DOHH2 (cell line): ENCODE data around the gene PPHLN1.

Experiments used
- H3F3A ChIP-seq: fragments of 200-600 bp; sonication (generic), shearing (Covaris generic); 2 replicates; pipeline ENCODE4 v1.6.0; 2016; ENCODE audit warnings: antibody characterized with exemption, mild to moderate bottlenecking; ENCODE audit not compliant: control insufficient read depth, insufficient read depth
- H3K27ac ChIP-seq: fragments of 200-600 bp; sonication (generic); 2 replicates; pipeline ENCODE4 v1.5.1; 2014; ENCODE audit warnings: low read depth, mild to moderate bottlenecking, low read length, moderate library complexity
- H3K27me3 ChIP-seq: fragments of 200-600 bp; sonication (generic); 2 replicates; pipeline ENCODE4 v1.6.1; 2014; ENCODE audit warnings: mild to moderate bottlenecking, low read length, mixed read lengths; ENCODE audit not compliant: control insufficient read depth
- H3K36me3 ChIP-seq: fragments of 200-600 bp; sonication (generic); 2 replicates; pipeline ENCODE4 v1.6.1; 2014; ENCODE audit warnings: mild to moderate bottlenecking, low read length, moderate library complexity, mixed read lengths; ENCODE audit not compliant: control insufficient read depth
- H3K4me1 ChIP-seq: fragments of 200-600 bp; sonication (generic); 2 replicates; pipeline ENCODE4 v1.6.1; 2014; ENCODE audit warnings: mild to moderate bottlenecking, low read length, mixed read lengths; ENCODE audit not compliant: control insufficient read depth
- H3K4me2 ChIP-seq: fragments of 200-600 bp; sonication (generic); 2 replicates; pipeline ENCODE4 v1.6.0; 2014; ENCODE audit warnings: mild to moderate bottlenecking, low read length, moderate library complexity
- H3K4me3 ChIP-seq: fragments of 200-600 bp; sonication (generic); 2 replicates; pipeline ENCODE4 v1.5.1; 2014; ENCODE audit warnings: mild to moderate bottlenecking, low read length, mixed read lengths
- H3K79me2 ChIP-seq: fragments of 200-600 bp; sonication (generic); 2 replicates; pipeline ENCODE4 v1.6.1; 2014; ENCODE audit warnings: mild to moderate bottlenecking, low read length, mixed read lengths; ENCODE audit not compliant: control insufficient read depth
- H3K9me2 ChIP-seq: fragments of 200-600 bp; sonication (generic); replicated peaks from 2 replicates; pipeline ENCODE4 v1.6.1; 2014; ENCODE audit warnings: mild to moderate bottlenecking, low read length, mixed read lengths; ENCODE audit not compliant: control insufficient read depth
- H3K9me3 ChIP-seq: fragments of 200-600 bp; sonication (generic); 2 replicates; pipeline ENCODE4 v1.6.1; 2014; ENCODE audit warnings: antibody characterized with exemption, low read length, mixed read lengths; ENCODE audit not compliant: control insufficient read depth, insufficient read depth
- H4K20me1 ChIP-seq: fragments of 200-600 bp; sonication (generic); 2 replicates; pipeline ENCODE4 v1.6.0; 2014; ENCODE audit warnings: low read depth, mild to moderate bottlenecking, antibody characterized with exemption, low read length, moderate library complexity; ENCODE audit not compliant: control insufficient read depth, insufficient read depth
- CTCF ChIP-seq: fragments of 200-600 bp; sonication (generic); IDR thresholded peaks from one replicate; pipeline ENCODE4 v1.5.1; 2014; ENCODE audit warnings: antibody characterized with exemption, mild to moderate bottlenecking, low read depth, low read length; ENCODE audit not compliant: poor library complexity, severe bottlenecking
- EZH2phosphoT487 ChIP-seq: fragments of 200-600 bp; sonication (generic); IDR thresholded peaks from 2 replicates; pipeline ENCODE4 v1.6.1; 2017; ENCODE audit warnings: borderline replicate concordance, mild to moderate bottlenecking, antibody characterized with exemption, low read length, moderate library complexity, mixed read lengths

Gene PPHLN1

GRCh38 chr12:42459336-42459847, 133.4 kb downstream of the PPHLN1 start:
- H3K9me3 ChIP-seq, result no peaks in the 10 kb centered on the region
- H3K36me3 ChIP-seq, result no peaks in the 10 kb centered on the region
- H4K20me1 ChIP-seq, result no peaks in the 10 kb centered on the region
- no peak overlapping the region for H3K4me3 ChIP-seq
- no peaks in the 10 kb centered on the region for H3K27me3 ChIP-seq
- H3K4me2 ChIP-seq, result no peak overlapping the region
- no peaks in the 10 kb centered on the region for H3F3A ChIP-seq
- H3K27ac ChIP-seq, result no peak overlapping the region
- no peaks in the 10 kb centered on the region for H3K4me1 ChIP-seq
- H3K79me2 ChIP-seq, result no peaks in the 10 kb centered on the region
- TF ChIP-seq EZH2phosphoT487 (no peak), CTCF (no peak)
- no peaks in the 10 kb centered on the region for H3K9me2 ChIP-seq

GRCh38 chr12:42462486-42462885, 136.5 kb downstream of the PPHLN1 start:
- TF ChIP-seq CTCF, result no peak
- no peak for TF ChIP-seq EZH2phosphoT487
- no peaks in the 10 kb centered on the region for H3K36me3 ChIP-seq
- H3K9me3 ChIP-seq, result no peaks in the 10 kb centered on the region
- H3K9me2 ChIP-seq, result no peaks in the 10 kb centered on the region
- no peaks in the 10 kb centered on the region for H3K27me3 ChIP-seq
- no peaks in the 10 kb centered on the region for H3F3A ChIP-seq
- no peaks in the 10 kb centered on the region for H3K79me2 ChIP-seq
- H3K27ac ChIP-seq, result no peak overlapping the region
- H3K4me2 ChIP-seq, result no peak overlapping the region
- H3K4me3 ChIP-seq, result no peak overlapping the region
- no peaks in the 10 kb centered on the region for H4K20me1 ChIP-seq
- H3K4me1 ChIP-seq, result peaks cover 8% of the 10 kb centered on the region

- Histone ChIP-seq H3K4me3 (no peak overlapping the region), H3K79me2 (no peaks in the 10 kb centered on the region), H3K9me2 (no peaks in the 10 kb centered on the region), H3K4me2 (no peak overlapping the region), H3K36me3 (no peaks in the 10 kb centered on the region), H3K4me1 (peaks cover 20% of the 10 kb centered on the region), H3K27me3 (no peaks in the 10 kb centered on the region), H3K9me3 (no peaks in the 10 kb centered on the region), H4K20me1 (no peaks in the 10 kb centered on the region), H3F3A (peaks cover 11% of the 10 kb centered on the region), H3K27ac (no peak overlapping the region)
- TF ChIP-seq EZH2phosphoT487 (no peak), CTCF (no peak)
Measured at GRCh38 chr12:42463671-42464070, 137.7 kb downstream of the PPHLN1 start.
